GM23248 (cell line): ENCODE data around the gene ARIH2.
"Not testable (repeated sequence)": the region's sequence is repeated elsewhere in the genome, so short reads cannot be mapped to it uniquely, and the experiment has no call there.

Experiments
- EZH2 ChIP-seq: fragments of 200-600 bp; sonication (generic); IDR thresholded peaks from 2 replicates; pipeline ENCODE4 v1.6.1; 2018; ENCODE audit warnings: antibody characterized with exemption, mild to moderate bottlenecking; ENCODE audit not compliant: insufficient read depth, poor library complexity, severe bottlenecking
- EZH2phosphoT487 ChIP-seq: fragments of 200-600 bp; sonication (generic); IDR thresholded peaks from 2 replicates; pipeline ENCODE4 v1.6.1; 2018; ENCODE audit warnings: antibody characterized with exemption, moderate library complexity, mild to moderate bottlenecking, low read depth; ENCODE audit not compliant: insufficient read depth

GRCh38 chr3:48907026-48907425, 11.6 kb upstream of the ARIH2 start:
- not testable (repeated sequence) for TF ChIP-seq EZH2phosphoT487, EZH2
